AG04449 (cell line): Measurements from ENCODE around the gene PIP5K1C.

ENCODE experiments used
- CTCF ChIA-PET: fragments of 350-600 bp; formaldehyde crosslinking; extraction: SDS; loops from one replicate; lab custom pipeline; 2021; ENCODE audit warnings: antibody characterized with exemption; lab: Yijun Ruan, JAX
- POLR2A ChIA-PET: fragments of 400-600, 350-600 bp; formaldehyde crosslinking; extraction: SDS; loops from one replicate; lab custom pipeline; 2020; ENCODE audit warnings: antibody characterized with exemption, inconsistent platforms; lab: Yijun Ruan, JAX
- DNase-seq: peaks from one replicate; pipeline ENCODE4 v3.0.0-alpha.2; 2010; ENCODE audit warnings: low read depth, low spot score
- H3K4me3 ChIP-seq: 2 replicates; pipeline ENCODE4 v1.5.1; 2011; ENCODE audit warnings: low read depth, mild to moderate bottlenecking, control low read depth, low read length
- CTCF ChIP-seq: IDR thresholded peaks from one replicate; pipeline ENCODE4 v1.5.1; 2011; ENCODE audit warnings: mild to moderate bottlenecking, moderate library complexity, low read length, control low read depth, inconsistent platforms; ENCODE audit not compliant: insufficient read depth; ENCODE audit errors: missing control alignments

PIP5K1C gene

GRCh38 chr19:3733549-3734309 is 33.5 kb upstream of the PIP5K1C start:
- CTCF ChIA-PET = no interaction called here
- no peak for TF ChIP-seq CTCF

GRCh38 chr19:3732108-3732507 is 31.8 kb upstream of the PIP5K1C start:
- ChIA-PET CTCF (interaction anchor here (0.8 to 1.1 kb wide), 2 partner anchors 14 to 33 kb away, joined by 3 read pairs; no protein-coding TSS in a partner anchor), POLR2A (no interaction called here)
- H3K4me3 ChIP-seq = no peak overlapping the region
- TF ChIP-seq CTCF = no peak
- no peak for DNase-seq

More at GRCh38 chr19:3733549-3734309, 33.5 kb upstream of the PIP5K1C start:
- POLR2A ChIA-PET = no interaction called here
- no peak overlapping the region for H3K4me3 ChIP-seq
- DNase-seq = no peak

GRCh38 chr19:3730457-3730958 is 30.2 kb upstream of the PIP5K1C start:
- H3K4me3 ChIP-seq = no peak overlapping the region
- ChIA-PET POLR2A (no interaction called here), CTCF (interaction anchor here (1.1 kb wide), 1 partner anchor 11 kb away, joined by 3 read pairs; no protein-coding TSS in a partner anchor)
- no peak for TF ChIP-seq CTCF
- no peak for DNase-seq

- ChIA-PET POLR2A (no interaction called here), CTCF (interaction anchor here (1.5 to 1.6 kb wide), 2 partner anchors 14 to 60 kb away, joined by 3 to 4 read pairs; no protein-coding TSS in a partner anchor)
- TF ChIP-seq CTCF = no peak
- no peak overlapping the region for H3K4me3 ChIP-seq
- DNase-seq = no peak
Measured at GRCh38 chr19:3725640-3726310, 25.5 kb upstream of the PIP5K1C start.

GRCh38 chr19:3725121-3725520 is 24.9 kb upstream of the PIP5K1C start:
- no peak for TF ChIP-seq CTCF
- ChIA-PET POLR2A (no interaction called here), CTCF (interaction anchor here (0.8 to 1.6 kb wide), 3 partner anchors 15 to 79 kb away, joined by 3 to 4 read pairs (median 3); no protein-coding TSS in a partner anchor)
- no peak overlapping the region for H3K4me3 ChIP-seq
- no peak for DNase-seq

GRCh38 chr19:3723883-3724282 is 23.6 kb upstream of the PIP5K1C start:
- ChIA-PET POLR2A (no interaction called here), CTCF (no interaction called here)
- TF ChIP-seq CTCF = no peak
- DNase-seq = no peak
- H3K4me3 ChIP-seq = no peak overlapping the region
